Measurements from ENCODE around the gene SVOP.

Gene SVOP

GRCh38 chr12:109020146-109020795 lies 597 bp downstream of the SVOP start:
- H3K4me3 ChIP-seq (ENCODE audit: low read length), result no peak overlapping the region
- no peak for DNase-seq (ENCODE audit: low read depth)
- no peak for TF ChIP-seq CTCF (conservative IDR thresholded peaks at IDR 0.05; ENCODE audit: low read length)

GRCh38 chr12:109018296-109018695 lies 2.6 kb downstream of the SVOP start:
- TF ChIP-seq CTCF (conservative IDR thresholded peaks at IDR 0.05; ENCODE audit: low read length), result no peak
- no peak for DNase-seq (ENCODE audit: low read depth)
- H3K4me3 ChIP-seq (ENCODE audit: low read length), result no peak overlapping the region

GRCh38 chr12:109016978-109017377 lies 3.9 kb downstream of the SVOP start:
- TF ChIP-seq CTCF (conservative IDR thresholded peaks at IDR 0.05; ENCODE audit: low read length), result no peak
- no peak for DNase-seq (ENCODE audit: low read depth)
- no peak overlapping the region for H3K4me3 ChIP-seq (ENCODE audit: low read length)

GRCh38 chr12:109016016-109016415 lies 4.9 kb downstream of the SVOP start:
- TF ChIP-seq CTCF (conservative IDR thresholded peaks at IDR 0.05; ENCODE audit: low read length), result no peak
- no peak overlapping the region for H3K4me3 ChIP-seq (ENCODE audit: low read length)
- no peak for DNase-seq (ENCODE audit: low read depth)

- no peak for DNase-seq (ENCODE audit: low read depth)
- no peak overlapping the region for H3K4me3 ChIP-seq (ENCODE audit: low read length)
- no peak for TF ChIP-seq CTCF (conservative IDR thresholded peaks at IDR 0.05; ENCODE audit: low read length)
Measured at GRCh38 chr12:109014984-109015765, 5.7 kb downstream of the SVOP start.

DNA sequence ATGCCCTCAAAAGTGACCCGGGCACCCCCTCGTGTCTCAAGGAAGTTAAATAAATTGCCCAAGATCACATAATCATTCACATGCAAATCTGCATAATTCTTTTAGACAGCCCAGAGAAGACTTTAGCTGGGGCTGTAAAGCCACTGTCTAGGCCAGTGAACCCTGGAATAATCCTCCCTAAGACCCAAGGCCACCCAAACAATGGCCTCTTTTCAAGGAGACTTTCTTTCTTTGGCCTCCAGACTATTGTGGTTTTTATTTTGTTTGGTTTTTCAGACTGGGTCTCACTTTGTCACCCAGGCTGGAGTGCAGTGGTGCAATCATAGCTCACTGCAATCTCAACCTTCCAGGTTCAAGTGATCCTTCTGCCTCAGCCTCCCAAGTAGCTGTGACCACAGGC lies 10.6 kb downstream of the SVOP start:
- no peak for TF ChIP-seq CTCF (conservative IDR thresholded peaks at IDR 0.05; ENCODE audit: low read length)

GRCh38 chr12:109009766-109010165 lies 11.1 kb downstream of the SVOP start:
- no peak for TF ChIP-seq CTCF (conservative IDR thresholded peaks at IDR 0.05; ENCODE audit: low read length)
- no peak for DNase-seq (ENCODE audit: low read depth)
- H3K4me3 ChIP-seq (ENCODE audit: low read length), result no peak overlapping the region

More for the DNA sequence above, 10.6 kb downstream of the SVOP start:
- DNase-seq (ENCODE audit: low read depth), result no peak
- H3K4me3 ChIP-seq (ENCODE audit: low read length), result no peak overlapping the region
